ENCODE measurements around the gene FKBP4.
A peak's percentile ranks its signal among the peaks of the same experiment; 100 is the strongest.
"Not testable (repeated sequence)": the region's sequence is repeated elsewhere in the genome, so short reads cannot be mapped to it uniquely, and the experiment has no call there.

The FKBP4 gene

GRCh38 chr12:2794736-2795289 is at the start of gene FKBP4:
TSS of gene FKBP4 (plus strand) at chr12:2794970. CDS start at chr12:2795140, 170 bp downstream.
- DNase-seq: peak; percentile 83 to 93

- no peak for DNase-seq
Measured at GRCh38 chr12:2745655-2746054, 49.1 kb upstream of the FKBP4 start.

DNA sequence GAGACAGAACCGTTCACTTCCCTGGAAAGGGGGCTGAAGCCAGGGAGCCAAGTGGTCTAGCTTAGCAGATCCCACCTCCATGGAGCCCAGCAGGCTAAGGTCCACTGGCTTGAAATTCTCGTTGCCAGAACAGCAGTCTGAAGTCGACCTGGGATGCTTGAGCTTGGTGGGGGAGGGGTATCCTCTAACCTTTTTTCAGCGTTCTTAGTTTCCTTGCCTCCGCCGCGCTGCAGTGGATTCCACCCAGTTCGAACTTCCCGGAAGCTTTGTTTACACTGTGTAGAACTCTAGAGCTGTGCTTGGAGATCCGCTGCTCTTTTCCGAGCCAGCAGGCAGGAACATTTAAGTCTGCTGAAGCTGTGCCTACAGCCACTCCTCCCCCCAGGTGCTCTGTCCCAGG is 45.2 kb upstream of the FKBP4 start:
- no peak for DNase-seq

DNA sequence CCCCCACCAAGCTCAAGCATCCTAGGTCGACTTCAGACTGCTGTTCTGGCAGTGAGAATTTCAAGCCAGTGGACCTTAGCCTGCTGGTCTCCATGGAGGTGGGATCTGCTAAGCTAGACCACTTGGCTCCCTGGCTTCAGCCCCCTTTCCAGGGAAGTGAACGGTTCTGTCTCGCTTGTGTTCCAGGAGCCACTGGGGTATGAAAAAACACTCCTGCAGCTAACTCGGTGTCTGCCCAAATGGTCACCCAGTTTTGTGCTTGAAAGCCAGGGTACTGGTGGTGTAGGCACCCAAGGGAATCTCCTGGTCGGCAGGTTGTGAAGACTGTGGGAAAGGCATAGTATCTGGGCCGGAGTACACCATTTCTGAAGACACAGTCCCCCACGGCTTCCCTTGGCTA is 44.6 kb upstream of the FKBP4 start:
- no peak for DNase-seq

DNA sequence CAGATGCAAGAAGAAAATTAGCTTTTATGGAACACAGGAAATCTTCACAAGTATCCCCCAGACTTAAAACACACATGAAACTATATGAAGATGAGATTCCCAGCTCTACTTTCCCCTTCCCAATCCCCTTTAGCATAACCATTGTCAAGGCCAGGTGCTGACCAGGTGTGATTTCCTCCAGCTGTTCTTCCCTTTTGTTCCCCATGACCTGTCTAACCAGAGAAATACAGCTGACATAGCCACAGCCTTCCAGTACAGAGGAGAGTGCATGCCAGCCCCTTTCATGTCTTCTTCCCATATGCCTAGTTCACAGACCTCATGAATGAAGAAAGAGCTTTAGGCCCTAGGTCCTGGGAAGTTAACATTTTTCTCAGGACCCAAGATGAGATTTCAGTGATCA is 43.5 kb upstream of the FKBP4 start:
- DNase-seq: no peak

DNA sequence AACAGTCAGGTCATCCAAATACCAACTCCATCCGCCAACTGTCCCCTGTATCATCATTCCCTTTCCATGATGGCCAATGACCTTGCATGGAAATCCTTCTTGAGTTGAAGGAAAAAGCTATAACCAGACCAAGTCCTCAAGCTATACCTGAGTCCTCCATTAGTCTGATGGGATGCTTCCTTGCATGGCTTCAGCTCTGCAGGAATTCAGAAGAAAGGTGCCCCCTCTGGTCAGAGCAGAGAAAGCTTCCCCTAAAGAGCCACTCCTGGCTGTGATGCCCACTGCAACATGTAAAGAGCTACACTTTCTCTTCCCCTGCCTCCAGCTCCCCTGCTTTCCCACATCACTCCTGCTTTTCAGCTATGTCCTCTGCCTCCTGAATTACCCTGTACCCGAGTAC is 43.1 kb upstream of the FKBP4 start:
- no peak for DNase-seq

DNA sequence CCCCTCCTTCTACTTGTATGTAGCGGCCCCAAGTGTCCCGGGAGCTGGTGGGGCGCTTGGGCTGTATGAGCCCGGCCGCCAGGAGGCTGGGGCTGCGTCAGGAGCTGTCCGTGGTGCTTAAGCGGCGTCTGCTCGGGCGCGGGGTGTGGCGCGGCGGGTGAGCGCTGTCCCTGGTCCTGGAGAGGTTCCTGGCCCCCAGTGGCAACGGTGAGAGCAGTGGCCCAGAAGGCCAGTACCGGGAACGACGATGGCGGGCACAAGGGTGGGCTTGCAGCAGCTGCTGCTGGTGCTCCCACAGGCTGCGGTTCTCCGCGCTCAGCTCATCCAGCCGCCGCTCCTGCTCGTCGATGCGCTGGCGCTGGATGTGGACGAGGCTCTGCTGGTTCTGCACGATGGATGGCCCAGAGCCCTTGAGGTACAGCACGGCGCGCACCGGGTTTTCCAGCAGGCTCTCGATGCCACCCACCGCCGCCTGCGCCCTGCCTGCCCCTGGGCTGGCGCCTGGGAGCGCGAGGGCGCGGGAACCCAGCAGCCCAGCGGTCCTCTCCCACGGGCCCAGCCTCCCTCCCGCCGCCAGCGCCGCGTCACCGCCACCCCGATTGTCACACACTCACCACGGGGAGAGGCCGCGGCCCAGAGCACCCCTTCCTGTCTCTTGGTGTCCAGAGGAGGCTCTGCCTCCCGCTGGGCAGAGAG is 41.9 kb upstream of the FKBP4 start:
- no peak for DNase-seq

DNA sequence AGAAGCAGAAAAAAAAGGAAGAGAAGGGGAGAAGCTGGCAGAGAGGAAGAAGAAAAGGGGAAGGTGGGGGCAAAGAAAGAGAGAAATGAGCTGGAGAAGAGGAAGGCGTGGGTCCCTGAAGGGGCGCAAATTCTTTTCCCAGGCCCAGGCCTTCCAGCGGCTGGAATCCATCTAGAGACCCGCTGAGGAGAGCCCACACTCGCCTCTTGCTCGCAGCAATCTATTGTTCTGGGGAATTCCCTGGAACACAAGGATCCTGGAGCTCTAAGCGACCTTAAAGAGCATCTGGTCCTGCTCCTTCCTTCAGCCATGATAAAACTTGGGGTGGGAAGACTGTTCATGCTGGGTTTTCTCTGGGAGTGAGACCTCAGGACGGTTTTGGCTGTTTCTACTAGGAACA is 41.2 kb upstream of the FKBP4 start:
- DNase-seq: no peak

DNA sequence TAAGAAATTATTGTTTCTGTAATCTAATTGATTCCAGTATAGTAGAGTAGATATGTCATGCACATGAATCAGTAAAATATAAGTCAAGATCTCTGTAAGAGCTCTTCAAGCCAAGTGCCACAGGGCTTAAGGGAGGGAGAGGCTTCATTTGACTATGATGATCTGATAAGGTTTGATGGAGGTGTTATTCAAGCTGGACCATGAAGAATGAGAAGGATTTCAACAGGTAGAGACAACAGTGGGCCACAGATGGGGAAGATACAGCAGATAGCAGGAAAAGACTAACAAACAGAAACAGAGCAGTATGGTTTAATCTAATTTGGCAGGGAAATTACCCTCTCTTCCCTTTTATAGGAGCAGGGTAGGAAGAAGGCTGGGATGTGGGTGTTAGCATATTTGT is 40.6 kb upstream of the FKBP4 start:
- no peak for DNase-seq

- no peak for DNase-seq
Measured at GRCh38 chr12:2756756-2757155, 38.0 kb upstream of the FKBP4 start.

GRCh38 chr12:2759733-2760132 is 35.0 kb upstream of the FKBP4 start:
- DNase-seq: no peak

DNA sequence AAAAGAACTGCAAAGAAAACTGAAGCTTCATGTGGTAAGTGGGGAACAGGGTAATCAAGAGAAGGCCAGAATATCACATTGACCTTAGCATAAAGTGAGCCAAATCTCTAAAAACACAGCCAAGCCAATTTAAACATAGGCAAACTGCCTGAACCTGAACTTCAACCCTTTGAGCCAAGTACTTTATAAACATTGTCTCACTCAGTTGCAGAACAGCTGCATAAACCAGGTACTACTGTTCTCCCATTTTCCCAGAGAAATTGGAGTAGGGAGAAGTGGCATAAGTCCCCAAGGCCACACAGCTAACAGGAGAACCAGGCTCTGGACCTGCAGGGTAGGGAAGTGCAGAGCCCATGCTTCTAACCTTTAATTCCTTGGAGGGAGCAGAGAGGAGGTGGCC is 30.4 kb upstream of the FKBP4 start:
- DNase-seq: no peak

DNA sequence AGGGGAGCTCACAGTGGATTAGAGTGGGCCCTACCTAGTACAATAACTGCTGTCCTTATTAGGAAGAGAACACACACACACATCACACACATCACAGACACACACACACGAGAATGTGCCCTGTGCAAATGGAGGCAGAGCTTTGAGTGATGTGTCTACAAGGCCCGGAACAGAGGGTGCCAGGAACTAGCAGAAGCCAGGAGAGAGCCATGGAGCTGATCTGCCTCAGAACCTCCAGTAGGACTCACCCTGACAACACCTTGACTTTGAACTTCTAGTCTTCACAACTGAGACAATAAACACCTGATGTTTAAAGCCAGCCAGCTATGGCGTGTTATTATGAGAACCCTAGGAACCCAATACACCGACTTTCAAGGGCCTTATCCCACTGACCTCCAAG is 29.7 kb upstream of the FKBP4 start:
- DNase-seq: no peak

DNA sequence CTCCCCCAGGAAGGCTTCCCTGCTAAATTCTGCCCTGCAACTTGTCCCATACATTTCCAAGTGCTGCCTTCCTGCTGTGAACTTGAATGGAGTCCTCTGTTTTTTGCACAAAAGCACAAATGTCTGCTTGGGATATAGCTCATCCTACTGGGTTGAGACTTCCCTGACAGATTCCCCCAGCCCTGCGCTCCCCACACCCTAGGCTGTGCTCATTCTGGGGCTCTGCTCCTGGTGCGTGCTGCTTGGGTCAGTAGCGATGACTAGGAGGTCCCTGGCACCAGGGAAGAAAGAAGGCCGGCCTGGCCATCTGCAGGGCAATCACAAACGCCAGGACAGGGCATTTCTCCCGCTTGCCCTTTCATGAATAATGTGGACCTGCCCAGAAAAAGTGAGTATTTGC is 29.2 kb upstream of the FKBP4 start:
- DNase-seq: no peak

GRCh38 chr12:2768224-2768961 is 26.4 kb upstream of the FKBP4 start:
- DNase-seq: no peak

GRCh38 chr12:2769866-2770533 is 24.8 kb upstream of the FKBP4 start:
- DNase-seq: no peak

DNA sequence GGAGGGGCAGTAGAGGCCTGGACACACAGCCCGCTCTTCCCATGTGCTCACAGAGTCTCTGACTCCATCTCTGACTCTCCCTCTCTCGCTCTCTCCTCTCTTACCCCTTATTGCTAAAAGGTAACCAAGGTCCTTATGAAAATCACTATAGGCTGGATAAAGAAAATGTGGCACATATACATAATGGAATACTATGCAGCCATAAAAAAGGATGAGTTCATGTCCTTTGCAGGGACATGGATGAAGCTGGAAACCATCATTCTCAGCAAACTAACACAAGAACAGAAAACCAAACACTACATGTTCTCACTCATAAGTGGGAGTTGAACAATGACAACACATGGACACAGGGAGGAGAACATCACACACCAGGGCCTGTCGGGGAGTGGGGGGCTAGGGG is 24.2 kb upstream of the FKBP4 start:
- not testable (repeated sequence) for DNase-seq

GRCh38 chr12:2772370-2772769 is 22.4 kb upstream of the FKBP4 start:
- no peak for DNase-seq

DNA sequence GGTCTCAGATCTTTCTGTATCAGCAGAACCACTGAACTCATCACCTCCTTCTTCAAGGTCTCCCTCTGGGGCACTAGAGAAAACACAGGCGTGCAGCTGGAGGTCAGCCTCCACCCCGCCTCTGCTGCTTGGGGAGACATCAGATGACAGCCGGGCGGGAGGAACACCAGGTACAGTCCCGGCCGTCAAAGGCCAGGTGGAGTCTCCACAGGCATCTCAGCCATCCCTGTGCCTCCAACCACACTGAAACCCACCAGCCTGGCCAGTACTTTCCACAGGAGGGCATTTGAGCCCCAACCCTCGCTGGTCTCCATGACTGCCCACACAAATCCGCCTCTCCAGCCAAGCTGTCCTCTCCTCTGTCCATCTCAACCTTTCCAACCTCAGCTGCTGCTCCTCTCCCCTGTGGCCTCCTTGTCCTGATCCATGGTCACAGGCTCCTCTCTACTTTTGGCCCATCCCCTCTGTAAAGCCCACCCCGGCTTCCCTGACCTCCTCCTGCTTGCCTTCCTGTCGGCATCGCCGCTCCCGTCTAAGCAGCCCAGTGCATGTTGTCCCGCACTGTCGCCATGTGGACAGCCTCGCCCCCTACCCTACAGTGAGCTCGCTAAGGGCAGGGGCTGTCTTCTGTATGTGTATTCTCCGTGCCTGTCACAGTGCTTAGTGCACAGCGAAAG is 21.4 kb upstream of the FKBP4 start:
- no peak for DNase-seq

GRCh38 chr12:2775431-2775830 is 19.3 kb upstream of the FKBP4 start:
- DNase-seq: no peak

- DNase-seq: no peak
Measured at GRCh38 chr12:2776129-2776806, 18.5 kb upstream of the FKBP4 start.

- DNase-seq: no peak
Measured at GRCh38 chr12:2779281-2779680, 15.5 kb upstream of the FKBP4 start.

Measured in NCI-H1930 (cell line).